Stimulated activated CD4-positive, alpha-beta T cell treated with anti-CD3 and anti-CD28 coated beads, Interleukin-15, amount 100 ng/mL, for 1 hour (primary cell): ENCODE measurements around the gene COPE.

Experiments
- DNase-seq, 2 donors: peaks; one replicate each; pipeline ENCODE4 v3.0.0-alpha.2; 2020; ENCODE audit warnings: low read depth in 1 of 2, low spot score in 1 of 2

The COPE gene

GRCh38 chr19:18868380-18869022 is 50.7 kb downstream of the COPE start:
- DNase-seq: no peak

DNA sequence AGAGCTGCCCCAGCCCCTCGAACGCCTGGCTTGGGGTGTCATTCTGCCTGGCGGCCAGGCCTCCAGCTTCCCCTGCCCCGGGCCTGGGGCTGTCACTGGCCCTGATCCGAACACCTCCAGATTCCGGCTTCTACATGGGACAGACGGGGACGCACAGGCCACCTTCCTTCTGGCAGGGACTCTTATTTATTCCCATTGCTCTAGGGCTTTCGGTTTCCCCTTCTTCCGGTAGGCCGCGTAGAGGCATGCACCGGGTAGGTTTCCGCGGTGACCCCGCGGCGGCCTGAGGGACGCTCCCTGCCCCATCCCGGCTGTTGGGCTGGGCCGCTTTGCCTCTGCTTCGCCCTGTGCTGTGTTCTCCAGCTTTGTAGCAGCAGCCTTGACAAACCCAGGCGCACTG is 51.4 kb downstream of the COPE start:
- DNase-seq: no peak

- no peak for DNase-seq
These were observed 52.0 kb downstream of the COPE start for GRCh38 chr19:18867199-18867598.

- DNase-seq: no peak
These were observed 52.4 kb downstream of the COPE start for GRCh38 chr19:18866800-18867123.

- DNase-seq: peak; percentile 39 to 57
These were observed 53.0 kb downstream of the COPE start for GRCh38 chr19:18865973-18866799.

- no peak for DNase-seq
These were observed 53.8 kb downstream of the COPE start for GRCh38 chr19:18865106-18865972.

- no peak for DNase-seq
These were observed 55.3 kb downstream of the COPE start for GRCh38 chr19:18863843-18864362.

GRCh38 chr19:18862976-18863842 is 56.0 kb downstream of the COPE start:
- DNase-seq: no peak

GRCh38 chr19:18861917-18862316 is 57.3 kb downstream of the COPE start:
- no peak for DNase-seq

GRCh38 chr19:18861235-18861634 is 58.0 kb downstream of the COPE start:
- no peak for DNase-seq

GRCh38 chr19:18860725-18861124 is 58.5 kb downstream of the COPE start:
- no peak for DNase-seq

GRCh38 chr19:18860302-18860700 is 58.9 kb downstream of the COPE start:
- DNase-seq: no peak

DNA sequence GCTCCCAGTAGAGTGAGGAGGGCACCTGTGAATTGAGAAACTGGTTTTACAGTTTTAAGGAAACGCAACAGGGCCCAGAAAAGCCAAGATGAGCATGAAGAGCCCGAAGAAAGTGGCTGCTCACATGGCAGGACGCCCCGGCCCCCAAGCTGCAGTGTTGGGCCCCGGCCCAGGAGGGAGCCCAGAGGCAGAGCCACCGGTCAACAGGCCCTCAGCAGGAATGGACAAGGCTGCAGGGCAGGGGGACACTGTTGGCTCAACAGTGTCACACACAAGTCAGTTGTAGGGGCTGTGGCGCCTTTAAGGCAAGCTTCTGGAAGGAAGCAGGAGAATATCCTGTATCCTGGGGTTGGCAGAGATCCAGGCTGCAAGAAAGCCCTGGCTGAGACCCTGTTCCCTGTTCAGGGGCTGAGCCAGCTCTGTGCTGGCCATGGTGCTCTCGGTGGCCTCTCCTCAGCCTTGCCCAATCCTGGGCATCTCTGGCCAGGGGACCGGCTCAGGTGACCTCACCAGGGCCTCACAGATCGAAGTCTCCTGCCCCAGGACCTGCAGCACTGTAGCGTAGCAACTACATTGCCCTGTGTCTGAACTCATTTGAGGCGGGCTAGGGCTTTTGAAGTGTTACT is 59.4 kb downstream of the COPE start:
- no peak for DNase-seq

- DNase-seq: no peak
These were observed 60.1 kb downstream of the COPE start for GRCh38 chr19:18858906-18859646.

DNA sequence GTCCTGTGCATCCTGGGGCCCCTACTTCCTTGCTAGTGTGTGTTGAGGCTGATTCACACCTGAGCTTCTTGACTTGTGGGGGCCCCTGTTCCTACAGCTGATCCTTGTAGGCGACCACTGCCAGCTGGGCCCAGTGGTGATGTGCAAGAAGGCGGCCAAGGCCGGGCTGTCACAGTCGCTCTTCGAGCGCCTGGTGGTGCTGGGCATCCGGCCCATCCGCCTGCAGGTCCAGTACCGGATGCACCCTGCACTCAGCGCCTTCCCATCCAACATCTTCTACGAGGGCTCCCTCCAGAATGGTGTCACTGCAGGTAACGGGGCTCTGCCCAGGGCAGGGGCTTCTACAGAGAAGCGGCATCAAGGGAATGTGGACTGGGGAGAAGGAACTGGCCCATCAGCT is 62.0 kb downstream of the COPE start:
- no peak for DNase-seq

DNA sequence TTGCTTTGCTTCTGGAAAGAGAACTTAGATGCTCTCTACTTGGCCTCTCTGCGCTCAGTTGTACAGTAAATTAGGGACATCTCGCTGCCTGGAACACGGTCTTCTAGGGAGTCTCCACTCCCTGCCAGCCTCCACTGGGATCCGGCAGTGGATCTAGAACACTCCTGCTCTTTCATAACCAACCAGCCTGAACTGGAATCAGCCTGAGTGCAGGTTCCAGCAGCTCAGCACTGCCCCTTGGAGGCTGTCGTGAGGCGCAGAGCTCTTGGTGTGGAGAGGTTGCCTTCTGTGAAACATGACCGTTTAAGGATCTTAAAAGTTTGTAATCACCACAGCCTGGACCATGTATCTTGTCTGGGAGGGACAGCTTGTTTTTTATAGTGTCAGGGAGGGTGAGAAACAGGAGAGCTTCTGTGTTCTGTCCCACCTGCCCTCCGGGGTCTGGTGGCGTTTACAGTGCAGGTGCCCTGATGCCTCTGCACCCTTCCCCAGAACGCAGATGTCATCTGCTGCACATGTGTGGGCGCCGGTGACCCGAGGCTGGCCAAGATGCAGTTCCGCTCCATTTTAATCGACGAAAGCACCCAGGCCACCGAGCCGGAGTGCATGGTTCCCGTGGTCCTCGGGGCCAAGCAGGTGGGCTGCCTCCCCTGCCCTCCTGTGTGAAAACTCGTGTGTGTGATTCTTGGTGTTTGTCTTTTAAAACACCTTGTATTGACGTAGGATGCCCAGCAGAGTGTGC is 62.6 kb downstream of the COPE start:
- no peak for DNase-seq

DNA sequence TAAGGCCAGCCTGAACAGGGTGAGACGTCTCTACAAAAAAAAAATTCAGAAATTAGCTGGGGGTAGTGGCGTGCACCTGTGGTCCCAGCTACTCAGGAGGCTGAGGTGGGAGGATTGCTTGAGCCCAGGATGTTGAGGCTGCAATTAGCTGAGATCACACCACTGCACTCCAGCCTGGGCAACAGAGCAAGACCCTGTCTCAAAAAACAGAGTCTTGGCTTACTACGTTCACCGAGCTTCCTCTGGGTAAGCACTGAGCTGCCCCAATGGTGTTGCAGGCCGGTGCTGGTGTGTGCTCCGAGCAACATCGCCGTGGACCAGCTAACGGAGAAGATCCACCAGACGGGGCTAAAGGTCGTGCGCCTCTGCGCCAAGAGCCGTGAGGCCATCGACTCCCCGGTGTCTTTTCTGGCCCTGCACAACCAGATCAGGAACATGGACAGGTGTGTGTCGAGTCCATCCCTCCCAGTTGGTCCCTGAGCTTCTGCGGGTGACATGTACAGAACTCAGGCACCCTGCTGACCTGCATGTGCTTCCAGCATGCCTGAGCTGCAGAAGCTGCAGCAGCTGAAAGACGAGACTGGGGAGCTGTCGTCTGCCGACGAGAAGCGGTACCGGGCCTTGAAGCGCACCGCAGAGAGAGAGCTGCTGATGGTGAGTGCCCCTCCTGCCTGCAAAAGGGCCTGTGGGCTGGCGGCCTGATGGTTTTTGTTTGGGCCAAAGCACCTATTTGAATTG is 63.4 kb downstream of the COPE start:
- DNase-seq: no peak

- no peak for DNase-seq
These were observed 64.2 kb downstream of the COPE start for GRCh38 chr19:18854982-18855381.
